ENCODE data around the gene DSG4.

DSG4 gene

DNA sequence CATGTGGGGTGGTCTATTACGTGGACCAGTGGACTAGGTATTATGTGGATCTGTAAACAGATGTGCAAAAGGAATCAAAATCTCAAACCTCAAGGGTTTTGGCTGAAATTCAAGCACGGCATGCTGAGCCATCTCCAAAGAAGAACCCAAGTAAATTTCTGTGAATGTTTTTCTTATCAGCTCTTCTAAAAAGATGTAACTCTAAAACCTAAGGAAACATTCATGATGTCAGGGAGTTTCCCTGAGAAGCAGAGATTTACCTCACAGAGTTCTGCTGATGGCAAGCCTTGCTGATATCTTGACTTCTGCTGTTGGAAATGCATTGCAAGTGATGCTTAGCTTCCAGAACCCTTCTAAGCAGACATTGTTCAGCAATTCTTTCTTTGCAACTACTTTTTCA lies 21.6 kb downstream of the DSG4 start:
- ATAC-seq = no peak
- TF ChIP-seq, protein P1, sequence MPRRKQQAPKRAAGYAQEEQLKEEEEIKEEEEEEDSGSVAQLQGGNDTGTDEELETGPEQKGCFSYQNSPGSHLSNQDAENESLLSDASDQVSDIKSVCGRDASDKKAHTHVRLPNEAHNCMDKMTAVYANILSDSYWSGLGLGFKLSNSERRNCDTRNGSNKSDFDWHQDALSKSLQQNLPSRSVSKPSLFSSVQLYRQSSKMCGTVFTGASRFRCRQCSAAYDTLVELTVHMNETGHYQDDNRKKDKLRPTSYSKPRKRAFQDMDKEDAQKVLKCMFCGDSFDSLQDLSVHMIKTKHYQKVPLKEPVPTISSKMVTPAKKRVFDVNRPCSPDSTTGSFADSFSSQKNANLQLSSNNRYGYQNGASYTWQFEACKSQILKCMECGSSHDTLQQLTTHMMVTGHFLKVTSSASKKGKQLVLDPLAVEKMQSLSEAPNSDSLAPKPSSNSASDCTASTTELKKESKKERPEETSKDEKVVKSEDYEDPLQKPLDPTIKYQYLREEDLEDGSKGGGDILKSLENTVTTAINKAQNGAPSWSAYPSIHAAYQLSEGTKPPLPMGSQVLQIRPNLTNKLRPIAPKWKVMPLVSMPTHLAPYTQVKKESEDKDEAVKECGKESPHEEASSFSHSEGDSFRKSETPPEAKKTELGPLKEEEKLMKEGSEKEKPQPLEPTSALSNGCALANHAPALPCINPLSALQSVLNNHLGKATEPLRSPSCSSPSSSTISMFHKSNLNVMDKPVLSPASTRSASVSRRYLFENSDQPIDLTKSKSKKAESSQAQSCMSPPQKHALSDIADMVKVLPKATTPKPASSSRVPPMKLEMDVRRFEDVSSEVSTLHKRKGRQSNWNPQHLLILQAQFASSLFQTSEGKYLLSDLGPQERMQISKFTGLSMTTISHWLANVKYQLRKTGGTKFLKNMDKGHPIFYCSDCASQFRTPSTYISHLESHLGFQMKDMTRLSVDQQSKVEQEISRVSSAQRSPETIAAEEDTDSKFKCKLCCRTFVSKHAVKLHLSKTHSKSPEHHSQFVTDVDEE (CRISPR knock-in tag; IDR thresholded peaks at IDR 0.05) = no peak
- TF ChIP-seq SNAI2 (CRISPR knock-in tag; IDR thresholded peaks at IDR 0.05) (no peak), BACH2 (CRISPR knock-in tag; IDR thresholded peaks at IDR 0.05; ENCODE audit: borderline replicate concordance) (no peak), ZFP3 (CRISPR knock-in tag; IDR thresholded peaks at IDR 0.05) (no peak), POU6F1 (CRISPR knock-in tag; IDR thresholded peaks at IDR 0.05; ENCODE audit: borderline replicate concordance, low read depth) (no peak), ZNF8 (CRISPR knock-in tag; IDR thresholded peaks at IDR 0.05) (no peak), ESRRG (CRISPR knock-in tag; IDR thresholded peaks at IDR 0.05) (no peak)
- TF ChIP-seq, protein P2, sequence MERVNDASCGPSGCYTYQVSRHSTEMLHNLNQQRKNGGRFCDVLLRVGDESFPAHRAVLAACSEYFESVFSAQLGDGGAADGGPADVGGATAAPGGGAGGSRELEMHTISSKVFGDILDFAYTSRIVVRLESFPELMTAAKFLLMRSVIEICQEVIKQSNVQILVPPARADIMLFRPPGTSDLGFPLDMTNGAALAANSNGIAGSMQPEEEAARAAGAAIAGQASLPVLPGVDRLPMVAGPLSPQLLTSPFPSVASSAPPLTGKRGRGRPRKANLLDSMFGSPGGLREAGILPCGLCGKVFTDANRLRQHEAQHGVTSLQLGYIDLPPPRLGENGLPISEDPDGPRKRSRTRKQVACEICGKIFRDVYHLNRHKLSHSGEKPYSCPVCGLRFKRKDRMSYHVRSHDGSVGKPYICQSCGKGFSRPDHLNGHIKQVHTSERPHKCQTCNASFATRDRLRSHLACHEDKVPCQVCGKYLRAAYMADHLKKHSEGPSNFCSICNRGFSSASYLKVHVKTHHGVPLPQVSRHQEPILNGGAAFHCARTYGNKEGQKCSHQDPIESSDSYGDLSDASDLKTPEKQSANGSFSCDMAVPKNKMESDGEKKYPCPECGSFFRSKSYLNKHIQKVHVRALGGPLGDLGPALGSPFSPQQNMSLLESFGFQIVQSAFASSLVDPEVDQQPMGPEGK (CRISPR knock-in tag; IDR thresholded peaks at IDR 0.05; ENCODE audit: borderline replicate concordance) = no peak
- TF ChIP-seq, protein P3, sequence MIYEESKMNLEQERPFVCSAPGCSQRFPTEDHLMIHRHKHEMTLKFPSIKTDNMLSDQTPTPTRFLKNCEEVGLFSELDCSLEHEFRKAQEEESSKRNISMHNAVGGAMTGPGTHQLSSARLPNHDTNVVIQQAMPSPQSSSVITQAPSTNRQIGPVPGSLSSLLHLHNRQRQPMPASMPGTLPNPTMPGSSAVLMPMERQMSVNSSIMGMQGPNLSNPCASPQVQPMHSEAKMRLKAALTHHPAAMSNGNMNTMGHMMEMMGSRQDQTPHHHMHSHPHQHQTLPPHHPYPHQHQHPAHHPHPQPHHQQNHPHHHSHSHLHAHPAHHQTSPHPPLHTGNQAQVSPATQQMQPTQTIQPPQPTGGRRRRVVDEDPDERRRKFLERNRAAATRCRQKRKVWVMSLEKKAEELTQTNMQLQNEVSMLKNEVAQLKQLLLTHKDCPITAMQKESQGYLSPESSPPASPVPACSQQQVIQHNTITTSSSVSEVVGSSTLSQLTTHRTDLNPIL (CRISPR knock-in tag; IDR thresholded peaks at IDR 0.05; ENCODE audit: low read depth) = no peak

- no peak for TF ChIP-seq POU6F1 (CRISPR knock-in tag; IDR thresholded peaks at IDR 0.05; ENCODE audit: borderline replicate concordance, low read depth)
- no peak for TF ChIP-seq CSDC2 (CRISPR knock-in tag; IDR thresholded peaks at IDR 0.05)
- no peak for TF ChIP-seq TCF4 (CRISPR knock-in tag; IDR thresholded peaks at IDR 0.05; ENCODE audit: borderline replicate concordance)
- no peak for TF ChIP-seq ZFP3 (CRISPR knock-in tag; IDR thresholded peaks at IDR 0.05)
- no peak for TF ChIP-seq ESRRG (CRISPR knock-in tag; IDR thresholded peaks at IDR 0.05)
- TF ChIP-seq ZFP30 (CRISPR knock-in tag; IDR thresholded peaks at IDR 0.05) = no peak
- no peak for TF ChIP-seq ZNF8 (CRISPR knock-in tag; IDR thresholded peaks at IDR 0.05)
- TF ChIP-seq RARB (CRISPR knock-in tag; IDR thresholded peaks at IDR 0.05) = no peak
- TF ChIP-seq BACH2 (CRISPR knock-in tag; IDR thresholded peaks at IDR 0.05; ENCODE audit: borderline replicate concordance) = no peak
- no peak for TF ChIP-seq ISL1 (CRISPR knock-in tag; IDR thresholded peaks at IDR 0.05)
- no peak for TF ChIP-seq ZNF70 (CRISPR knock-in tag; IDR thresholded peaks at IDR 0.05)
- TF ChIP-seq, protein P1 (CRISPR knock-in tag; IDR thresholded peaks at IDR 0.05) = no peak
- TF ChIP-seq ARNTL (CRISPR knock-in tag; IDR thresholded peaks at IDR 0.05; ENCODE audit: borderline replicate concordance, low read depth) = no peak
- TF ChIP-seq, protein P2 (CRISPR knock-in tag; IDR thresholded peaks at IDR 0.05; ENCODE audit: borderline replicate concordance) = no peak
- no peak for TF ChIP-seq SNAI2 (CRISPR knock-in tag; IDR thresholded peaks at IDR 0.05)
- no peak for ATAC-seq
Measured at GRCh38 chr18:31399306-31400032, 22.9 kb downstream of the DSG4 start.
